Body of pancreas (tissue), 4 donors: ENCODE data around the gene RPE.

Source experiments
- CTCF ChIP-seq, 7 experiments: fragments of 450-650 bp in 4 of 7; fragments of 200-600 bp in 3 of 7; sonication (generic) in 3 of 7; IDR thresholded peaks; one replicate each; pipeline ENCODE4 v1.5.1; 2016 to 2019; ENCODE audit warnings: antibody characterized with exemption in 7 of 7
- POLR2A ChIP-seq, 3 donors: fragments of 450-650 bp; IDR thresholded peaks; one replicate each; pipeline ENCODE4 v1.6.1; 2016; ENCODE audit warnings: antibody characterized with exemption in 3 of 3, mild to moderate bottlenecking in 2 of 3

GRCh38 chr2:210027608-210028007, 25.2 kb downstream of the RPE start:
- no peak for TF ChIP-seq CTCF (IDR thresholded peaks at IDR 0.05)
- TF ChIP-seq POLR2A (IDR thresholded peaks at IDR 0.05), result no peak
